ENCODE data around the gene ACOT11.

DNA sequence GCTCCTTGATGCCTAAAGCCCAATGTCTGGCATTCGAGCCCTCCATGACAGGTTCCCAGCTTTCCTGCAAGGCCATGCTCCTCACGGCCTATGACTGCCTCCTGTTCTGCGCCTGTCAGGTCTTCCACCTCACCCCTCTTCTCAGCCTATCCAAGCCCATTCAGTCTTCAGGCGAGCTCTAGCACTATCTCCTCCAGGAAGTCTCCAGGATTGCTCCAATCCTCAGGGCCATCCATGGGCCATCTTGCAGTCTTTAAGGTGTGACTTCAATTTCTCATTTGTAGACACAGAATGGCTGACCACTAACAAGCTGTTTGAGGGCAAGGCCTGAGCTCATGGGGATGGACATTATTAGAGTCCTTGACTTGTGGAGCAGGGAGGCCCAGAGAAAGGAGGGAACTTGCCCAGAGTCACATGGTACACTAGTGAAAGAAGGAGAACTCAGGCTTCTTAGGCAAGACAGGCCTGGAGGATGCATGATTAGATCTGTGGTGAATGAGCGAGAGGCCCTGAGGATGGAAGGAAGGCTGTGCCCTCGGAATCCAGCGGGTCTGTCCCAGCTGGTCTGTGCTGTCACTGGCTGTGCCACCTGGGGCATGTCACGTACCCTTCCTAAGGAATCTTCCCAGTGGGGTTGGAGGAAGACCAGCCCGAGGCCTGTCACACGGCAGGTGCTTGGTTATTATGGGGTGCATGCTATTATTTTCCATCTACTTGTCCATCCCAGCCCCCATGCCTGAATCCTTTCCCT, 1.2 kb upstream of the ACOT11 start:
- TF ChIP-seq YY1 (IDR thresholded peaks at IDR 0.05; ENCODE audit: low read depth): no peak
- no peak for TF ChIP-seq RAD21 (IDR thresholded peaks at IDR 0.05; ENCODE audit: low read depth)
- no peak for TF ChIP-seq EP300 (IDR thresholded peaks at IDR 0.05; ENCODE audit: borderline replicate concordance)
- no peak for TF ChIP-seq FOXM1 (IDR thresholded peaks at IDR 0.05; ENCODE audit: borderline replicate concordance, low read depth)
- TF ChIP-seq NFIC (IDR thresholded peaks at IDR 0.05): no peak
- TF ChIP-seq CEBPB (IDR thresholded peaks at IDR 0.05): no peak
- TF ChIP-seq, protein P1, sequence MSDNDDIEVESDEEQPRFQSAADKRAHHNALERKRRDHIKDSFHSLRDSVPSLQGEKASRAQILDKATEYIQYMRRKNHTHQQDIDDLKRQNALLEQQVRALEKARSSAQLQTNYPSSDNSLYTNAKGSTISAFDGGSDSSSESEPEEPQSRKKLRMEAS (IDR thresholded peaks at IDR 0.05): no peak
- no peak for TF ChIP-seq ZBTB7A (IDR thresholded peaks at IDR 0.05; ENCODE audit: low read depth)
- no peak for TF ChIP-seq TCF12 (IDR thresholded peaks at IDR 0.05; ENCODE audit: low read depth)
- TF ChIP-seq TAF1 (IDR thresholded peaks at IDR 0.05; ENCODE audit: low read depth): no peak
- TF ChIP-seq, protein P2, sequence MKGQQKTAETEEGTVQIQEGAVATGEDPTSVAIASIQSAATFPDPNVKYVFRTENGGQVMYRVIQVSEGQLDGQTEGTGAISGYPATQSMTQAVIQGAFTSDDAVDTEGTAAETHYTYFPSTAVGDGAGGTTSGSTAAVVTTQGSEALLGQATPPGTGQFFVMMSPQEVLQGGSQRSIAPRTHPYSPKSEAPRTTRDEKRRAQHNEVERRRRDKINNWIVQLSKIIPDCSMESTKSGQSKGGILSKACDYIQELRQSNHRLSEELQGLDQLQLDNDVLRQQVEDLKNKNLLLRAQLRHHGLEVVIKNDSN (IDR thresholded peaks at IDR 0.05): no peak
- TF ChIP-seq EGR1 (IDR thresholded peaks at IDR 0.05): no peak
